GM13977 (cell line): ENCODE measurements around the gene KRTAP4-11.
"Not testable (repeated sequence)": the region's sequence is repeated elsewhere in the genome, so short reads cannot be mapped to it uniquely, and the experiment has no call there.

ENCODE experiments used
- DNase-seq: peaks from one replicate; pipeline ENCODE4 v3.0.0; 2012; ENCODE audit warnings: low spot score
- in situ Hi-C: fragments of 300-500 bp; cut with MboI; formaldehyde crosslinking; loops from one replicate; pipeline ENCODE4 v1.12.0; 2022; ENCODE audit warnings: low sequenced_read_pairs, low pct_unique_long_range_greater_than_20kb, mixed read lengths, inconsistent platforms; ENCODE audit not compliant: unreplicated experiment
- TF ChIP-seq, protein P1 (sequence below): IDR thresholded peaks from 2 replicates; pipeline ENCODE4 v1.5.1; 2012; ENCODE audit warnings: mild to moderate bottlenecking, control low read depth; ENCODE audit not compliant: insufficient read depth; ENCODE audit errors: extremely low read depth, missing control alignments

The KRTAP4-11 gene

DNA sequence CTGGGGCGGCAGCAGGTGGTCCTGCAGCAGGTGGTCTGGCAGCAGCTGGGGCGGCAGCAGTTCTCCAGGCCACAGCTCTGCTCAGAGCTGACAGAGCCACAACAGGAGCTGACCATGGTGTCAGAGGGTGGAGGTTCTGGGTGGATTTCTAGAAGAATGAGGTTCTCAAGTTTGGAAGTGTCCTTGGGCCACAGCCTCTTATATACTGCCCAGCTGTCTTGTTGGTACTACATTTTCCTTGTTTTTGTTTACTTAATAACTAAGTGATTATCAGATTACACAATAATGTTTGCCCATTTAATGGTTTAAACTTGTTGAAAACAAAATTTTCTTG, 31.4 kb upstream of the KRTAP4-11 start, which contains the start of gene KRTAP4-5:
TSS of gene KRTAP4-5 (minus strand) at position 174 of the 334 bp plus-strand sequence. CDS start at position 116, 58 bp downstream.
- no peak for DNase-seq
- TF ChIP-seq, protein P1, sequence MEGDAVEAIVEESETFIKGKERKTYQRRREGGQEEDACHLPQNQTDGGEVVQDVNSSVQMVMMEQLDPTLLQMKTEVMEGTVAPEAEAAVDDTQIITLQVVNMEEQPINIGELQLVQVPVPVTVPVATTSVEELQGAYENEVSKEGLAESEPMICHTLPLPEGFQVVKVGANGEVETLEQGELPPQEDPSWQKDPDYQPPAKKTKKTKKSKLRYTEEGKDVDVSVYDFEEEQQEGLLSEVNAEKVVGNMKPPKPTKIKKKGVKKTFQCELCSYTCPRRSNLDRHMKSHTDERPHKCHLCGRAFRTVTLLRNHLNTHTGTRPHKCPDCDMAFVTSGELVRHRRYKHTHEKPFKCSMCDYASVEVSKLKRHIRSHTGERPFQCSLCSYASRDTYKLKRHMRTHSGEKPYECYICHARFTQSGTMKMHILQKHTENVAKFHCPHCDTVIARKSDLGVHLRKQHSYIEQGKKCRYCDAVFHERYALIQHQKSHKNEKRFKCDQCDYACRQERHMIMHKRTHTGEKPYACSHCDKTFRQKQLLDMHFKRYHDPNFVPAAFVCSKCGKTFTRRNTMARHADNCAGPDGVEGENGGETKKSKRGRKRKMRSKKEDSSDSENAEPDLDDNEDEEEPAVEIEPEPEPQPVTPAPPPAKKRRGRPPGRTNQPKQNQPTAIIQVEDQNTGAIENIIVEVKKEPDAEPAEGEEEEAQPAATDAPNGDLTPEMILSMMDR, result no peak
- in situ Hi-C loops, result no loop called here

DNA sequence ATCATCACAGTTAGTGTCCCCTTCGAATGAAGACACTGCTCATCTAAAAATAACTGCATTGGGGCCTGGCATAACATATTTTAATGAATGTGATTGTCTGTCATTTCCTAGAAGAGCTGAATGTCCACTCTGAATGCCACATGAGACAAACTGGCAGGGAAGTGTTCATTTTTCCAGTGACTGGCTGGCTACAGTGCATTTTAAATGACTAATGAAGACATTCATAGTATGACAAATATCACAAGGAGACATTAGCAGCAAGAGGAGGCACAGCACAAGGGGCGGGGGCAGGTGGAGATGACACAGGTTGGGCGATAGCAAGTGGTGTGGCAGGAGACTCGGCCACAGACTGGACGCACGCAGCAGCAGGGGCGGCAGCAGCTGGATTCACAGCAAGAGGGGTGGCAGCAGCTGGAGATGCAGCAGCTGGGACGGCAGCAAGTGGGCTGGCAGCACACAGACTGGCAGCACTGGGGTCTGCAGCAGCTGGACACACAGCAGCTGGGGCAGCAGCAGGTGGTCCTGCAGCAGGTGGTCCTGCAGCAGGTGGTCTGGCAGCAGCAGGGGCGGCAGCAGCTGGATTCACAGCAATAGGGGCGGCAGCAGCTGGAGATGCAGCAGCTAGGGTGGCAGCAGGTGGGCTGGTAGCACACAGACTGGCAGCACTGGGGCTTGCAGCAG, 30.9 kb upstream of the KRTAP4-11 start:
- DNase-seq, in situ Hi-C loops: not testable (repeated sequence)

DNA sequence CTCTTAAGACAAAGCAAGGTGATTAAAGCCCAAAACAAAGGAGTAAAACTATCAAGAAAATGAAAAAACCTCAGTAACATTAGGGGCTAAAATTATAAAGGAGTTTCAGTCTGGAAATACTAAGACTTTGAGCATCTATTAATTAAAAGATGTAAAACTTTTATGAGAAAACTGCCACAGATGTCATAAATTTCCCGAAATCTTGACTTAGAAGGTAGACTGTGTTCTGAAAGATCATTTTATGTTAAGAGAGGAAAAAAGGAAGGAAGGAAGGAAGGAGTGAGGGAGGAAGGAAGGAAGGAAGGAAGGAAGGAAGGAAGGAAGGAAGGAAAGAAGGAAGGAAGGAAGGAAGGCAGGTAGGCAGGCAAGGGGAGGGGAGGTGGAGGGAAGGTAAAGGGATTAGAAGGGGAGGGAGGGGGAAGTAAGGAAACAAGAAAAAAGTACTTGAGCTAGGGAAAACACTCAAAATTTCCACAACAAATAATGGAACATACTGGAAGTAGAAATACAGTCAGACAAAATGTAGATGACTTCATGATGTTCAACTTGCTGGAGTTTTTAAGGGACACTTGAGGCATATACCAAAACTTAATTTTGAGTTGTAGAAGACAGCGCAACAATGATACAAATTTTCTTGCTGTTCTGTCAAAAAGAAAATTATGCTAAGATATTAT, 29.5 kb upstream of the KRTAP4-11 start:
- TF ChIP-seq, protein P1, result no peak
- no peak for DNase-seq
- in situ Hi-C loops, result no loop called here

DNA sequence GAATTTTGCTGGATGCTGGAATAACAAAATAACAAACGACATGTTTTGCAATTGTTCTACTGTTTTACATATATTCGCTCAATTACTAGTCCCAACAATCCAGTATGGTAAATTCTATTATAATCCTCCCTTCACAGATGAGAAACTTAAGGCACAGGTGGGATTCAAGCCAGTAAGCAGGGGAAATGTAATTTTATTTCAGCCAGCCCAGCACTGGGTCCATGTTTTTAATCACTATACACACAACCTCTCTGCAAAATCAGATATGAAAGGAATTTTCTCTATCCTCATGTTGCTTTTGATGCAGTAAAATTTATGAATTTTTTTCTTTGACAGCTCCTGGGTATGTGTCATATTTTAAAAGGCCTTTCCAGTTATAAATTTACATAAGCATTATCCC, 27.1 kb upstream of the KRTAP4-11 start:
- no peak for DNase-seq
- in situ Hi-C loops, result no loop called here
- TF ChIP-seq, protein P1, result no peak

DNA sequence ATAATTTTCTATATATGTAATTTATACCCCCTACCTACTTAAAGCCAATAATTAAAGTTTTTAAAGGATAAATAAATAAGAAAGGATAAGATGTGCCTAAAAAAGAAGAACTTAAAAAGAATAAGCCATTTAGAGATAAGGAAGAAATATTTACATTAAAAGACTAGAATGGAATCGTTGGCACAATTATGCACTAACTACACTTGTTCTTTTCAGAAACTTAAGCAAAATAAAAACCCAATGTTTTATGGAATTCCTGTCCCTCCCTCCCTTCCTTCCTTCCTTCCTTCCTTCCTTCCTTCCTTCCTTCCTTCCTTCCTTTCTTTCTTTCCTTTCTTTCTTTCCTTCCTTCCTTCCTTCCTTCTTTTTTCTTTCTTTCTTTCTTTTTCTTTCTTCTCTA, 26.7 kb upstream of the KRTAP4-11 start:
- DNase-seq, result no peak
- in situ Hi-C loops, result no loop called here
- TF ChIP-seq, protein P1, result no peak

DNA sequence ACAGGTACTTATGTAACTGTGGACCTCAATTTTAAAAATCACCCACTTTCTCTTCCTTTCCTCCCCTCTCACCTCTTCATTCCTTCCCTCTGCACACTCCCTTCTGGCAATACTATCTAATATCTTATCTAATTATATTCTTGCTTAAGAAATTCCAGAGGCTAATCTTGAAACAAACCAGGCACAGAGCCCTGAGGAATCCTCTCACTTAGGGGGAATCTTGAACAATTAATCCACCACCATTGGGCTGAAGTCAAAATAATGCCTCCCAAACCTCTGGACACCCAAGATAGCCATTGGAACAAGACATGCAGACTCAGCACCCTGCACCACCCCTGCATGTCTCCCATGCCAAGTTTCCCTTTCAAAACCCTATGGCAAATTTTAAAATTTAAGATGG, 23.2 kb upstream of the KRTAP4-11 start:
- in situ Hi-C loops, result no loop called here
- TF ChIP-seq, protein P1, result no peak
- DNase-seq, result no peak

DNA sequence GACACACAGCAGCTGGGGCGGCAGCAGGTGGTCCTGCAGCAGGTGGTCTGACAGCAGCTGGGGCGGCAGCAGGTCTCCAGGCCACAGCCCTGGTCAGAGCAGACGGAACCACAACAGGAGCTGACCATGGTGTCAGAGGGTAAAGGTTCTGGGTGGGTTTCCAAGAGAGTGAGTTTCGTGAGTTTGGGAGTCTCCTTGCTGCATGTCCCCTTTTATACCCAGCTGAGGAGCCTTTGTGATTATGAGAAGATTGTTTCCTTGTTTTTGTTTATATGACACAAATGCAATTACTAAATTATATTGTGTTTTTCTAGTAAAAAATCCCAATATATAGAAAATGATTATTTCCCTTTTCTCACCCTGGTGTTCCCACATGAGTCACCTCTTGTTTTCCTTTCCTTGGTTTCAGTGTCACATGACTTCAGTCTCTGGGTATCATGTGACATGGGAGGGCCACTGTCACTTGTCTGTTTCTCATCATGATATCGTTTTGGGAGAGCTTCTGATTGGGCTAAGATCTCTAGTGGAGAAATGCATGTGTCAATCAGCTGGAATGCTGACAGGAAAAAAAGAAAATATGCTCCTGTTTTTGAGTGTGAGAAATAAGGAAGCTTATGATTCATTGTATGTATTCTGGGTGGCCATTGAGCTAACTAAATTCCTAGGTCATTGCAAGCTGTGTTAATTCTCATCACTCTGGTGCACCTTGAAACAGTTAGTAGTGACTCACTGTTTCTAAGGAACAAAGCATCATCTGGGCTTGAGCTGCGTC, 22.4 kb upstream of the KRTAP4-11 start, which contains the start of gene KRTAP4-6:
TSS of gene KRTAP4-6 (minus strand) at position 185 of the 772 bp plus-strand sequence. CDS start at position 128, 57 bp downstream.
- no peak for DNase-seq

DNA sequence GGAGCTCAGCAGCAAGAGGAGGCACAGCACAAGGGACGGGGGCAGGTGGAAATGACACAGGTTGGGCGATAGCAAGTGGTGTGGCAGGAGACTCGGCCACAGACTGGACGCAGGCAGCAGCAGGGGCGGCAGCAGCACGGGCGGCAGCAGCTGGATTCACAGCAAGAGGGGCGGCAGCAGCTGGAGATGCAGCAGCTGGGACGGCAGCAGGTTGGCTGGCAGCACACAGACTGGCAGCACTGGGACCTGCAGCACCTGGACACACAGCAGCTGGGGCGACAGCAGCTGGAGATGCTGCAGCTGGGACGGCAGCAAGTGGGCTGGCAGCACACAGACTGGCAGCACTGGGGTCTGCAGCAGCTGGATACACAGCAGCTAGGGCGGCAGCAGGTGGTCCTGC, 21.7 kb upstream of the KRTAP4-11 start:
- in situ Hi-C loops, DNase-seq: not testable (repeated sequence)

More for the DNA sequence above, 22.4 kb upstream of the KRTAP4-11 start, which contains the start of gene KRTAP4-6:
- in situ Hi-C loops, result no loop called here
- TF ChIP-seq, protein P1, result no peak
